ENCODE data around the gene PRKCZ.
"Not testable (repeated sequence)": the region's sequence is repeated elsewhere in the genome, so short reads cannot be mapped to it uniquely, and the experiment has no call there.

Gene PRKCZ

GRCh38 chr1:2115008-2115641, 64.9 kb downstream of the PRKCZ start:
- DNase-seq (ENCODE audit: low read depth in 2 of 2): no peak

- DNase-seq (ENCODE audit: low read depth in 2 of 2): no peak
Observed at GRCh38 chr1:2115702-2116341, 65.6 kb downstream of the PRKCZ start.

GRCh38 chr1:2119886-2120285, 69.7 kb downstream of the PRKCZ start:
- no peak for DNase-seq (ENCODE audit: low read depth in 2 of 2)

- DNase-seq (ENCODE audit: low read depth in 2 of 2): no peak
Observed at GRCh38 chr1:2121101-2121691, 71.0 kb downstream of the PRKCZ start.

GRCh38 chr1:2121794-2122193, 71.6 kb downstream of the PRKCZ start:
- not testable (repeated sequence) for DNase-seq (ENCODE audit: low read depth in 2 of 2)

GRCh38 chr1:2124446-2125198, 74.4 kb downstream of the PRKCZ start:
- no peak for DNase-seq (ENCODE audit: low read depth in 2 of 2)

- DNase-seq (ENCODE audit: low read depth in 2 of 2): no peak
Observed at GRCh38 chr1:2125350-2126211, 75.4 kb downstream of the PRKCZ start.

GRCh38 chr1:2126331-2127186, 76.3 kb downstream of the PRKCZ start:
- DNase-seq (ENCODE audit: low read depth in 2 of 2): no peak

- DNase-seq (ENCODE audit: low read depth in 2 of 2): no peak
Observed at GRCh38 chr1:2127187-2128145, 77.3 kb downstream of the PRKCZ start.

- DNase-seq (ENCODE audit: low read depth in 2 of 2): no peak
Observed at GRCh38 chr1:2128189-2128901, 78.1 kb downstream of the PRKCZ start.

- no peak for DNase-seq (ENCODE audit: low read depth in 2 of 2)
Observed at GRCh38 chr1:2129256-2129943, 79.2 kb downstream of the PRKCZ start.

- no peak for DNase-seq (ENCODE audit: low read depth in 2 of 2)
Observed at GRCh38 chr1:2130156-2130555, 79.9 kb downstream of the PRKCZ start.

GRCh38 chr1:2130871-2131289, 80.7 kb downstream of the PRKCZ start:
- no peak for DNase-seq (ENCODE audit: low read depth in 2 of 2)

- DNase-seq (ENCODE audit: low read depth in 2 of 2): no peak
Observed at GRCh38 chr1:2132222-2133038, 82.2 kb downstream of the PRKCZ start.

GRCh38 chr1:2133039-2133878, 83.0 kb downstream of the PRKCZ start:
- DNase-seq (ENCODE audit: low read depth in 2 of 2): peak; percentile 88 to 91

- no peak for DNase-seq (ENCODE audit: low read depth in 2 of 2)
Observed at GRCh38 chr1:2133879-2134215, 83.6 kb downstream of the PRKCZ start.

- DNase-seq (ENCODE audit: low read depth in 2 of 2): no peak
Observed at GRCh38 chr1:2134266-2134620, 84.0 kb downstream of the PRKCZ start.

All from activated CD8-positive, alpha-beta memory T cell treated with anti-CD3 and anti-CD28 coated beads for 4 hours (primary cell).